ENCODE data around the gene FAM78B. TPM values are rescaled to one million over a fixed set of nuclear protein-coding genes. Genes with fewer than 3 reads are reported as not detected.

FAM78B gene
- total RNA-seq, 2 donors from 2014 or later: 2.9 to 14.5 TPM

DNA sequence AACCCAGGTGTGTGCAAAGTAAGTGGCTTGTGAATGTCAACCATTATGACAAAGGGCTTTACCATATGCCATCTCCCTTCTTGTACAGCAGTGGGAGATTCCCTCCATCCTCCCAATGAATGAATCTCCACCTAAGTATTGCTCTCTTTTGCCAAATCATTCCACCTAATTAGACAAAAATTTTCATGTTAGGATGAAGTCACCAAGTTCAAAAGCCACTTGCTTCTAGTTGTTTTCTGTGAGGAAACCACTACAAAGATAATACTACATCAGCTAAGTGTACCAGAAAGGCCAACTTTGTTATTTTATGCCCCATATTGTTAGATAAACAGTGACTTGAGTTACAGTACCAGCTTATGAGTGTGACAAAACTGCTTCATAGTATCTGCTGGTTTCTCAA is 34.3 kb downstream of the FAM78B start:
- no peak overlapping the region for H3K4me3 ChIP-seq
- intact Hi-C loops (cut with DNase I): no loop called here
- H3K27ac ChIP-seq: no peak overlapping the region
- H3K4me1 ChIP-seq: no peaks in the 10 kb centered on the region
- DNase-seq (no peak), ATAC-seq (no peak)
- no peaks in the 10 kb centered on the region for H3K27me3 ChIP-seq
- H3K9me3 ChIP-seq: no peaks in the 10 kb centered on the region
- no peaks in the 10 kb centered on the region for H3K36me3 ChIP-seq (replicated peaks in 1 of 2; ENCODE audit: insufficient read depth in 1 of 2, low read depth in 2 of 2)
- TF ChIP-seq, protein P1, sequence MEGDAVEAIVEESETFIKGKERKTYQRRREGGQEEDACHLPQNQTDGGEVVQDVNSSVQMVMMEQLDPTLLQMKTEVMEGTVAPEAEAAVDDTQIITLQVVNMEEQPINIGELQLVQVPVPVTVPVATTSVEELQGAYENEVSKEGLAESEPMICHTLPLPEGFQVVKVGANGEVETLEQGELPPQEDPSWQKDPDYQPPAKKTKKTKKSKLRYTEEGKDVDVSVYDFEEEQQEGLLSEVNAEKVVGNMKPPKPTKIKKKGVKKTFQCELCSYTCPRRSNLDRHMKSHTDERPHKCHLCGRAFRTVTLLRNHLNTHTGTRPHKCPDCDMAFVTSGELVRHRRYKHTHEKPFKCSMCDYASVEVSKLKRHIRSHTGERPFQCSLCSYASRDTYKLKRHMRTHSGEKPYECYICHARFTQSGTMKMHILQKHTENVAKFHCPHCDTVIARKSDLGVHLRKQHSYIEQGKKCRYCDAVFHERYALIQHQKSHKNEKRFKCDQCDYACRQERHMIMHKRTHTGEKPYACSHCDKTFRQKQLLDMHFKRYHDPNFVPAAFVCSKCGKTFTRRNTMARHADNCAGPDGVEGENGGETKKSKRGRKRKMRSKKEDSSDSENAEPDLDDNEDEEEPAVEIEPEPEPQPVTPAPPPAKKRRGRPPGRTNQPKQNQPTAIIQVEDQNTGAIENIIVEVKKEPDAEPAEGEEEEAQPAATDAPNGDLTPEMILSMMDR (IDR thresholded peaks at IDR 0.05): no peak
- no peak for TF ChIP-seq POLR2A (IDR thresholded peaks at IDR 0.05)

DNA sequence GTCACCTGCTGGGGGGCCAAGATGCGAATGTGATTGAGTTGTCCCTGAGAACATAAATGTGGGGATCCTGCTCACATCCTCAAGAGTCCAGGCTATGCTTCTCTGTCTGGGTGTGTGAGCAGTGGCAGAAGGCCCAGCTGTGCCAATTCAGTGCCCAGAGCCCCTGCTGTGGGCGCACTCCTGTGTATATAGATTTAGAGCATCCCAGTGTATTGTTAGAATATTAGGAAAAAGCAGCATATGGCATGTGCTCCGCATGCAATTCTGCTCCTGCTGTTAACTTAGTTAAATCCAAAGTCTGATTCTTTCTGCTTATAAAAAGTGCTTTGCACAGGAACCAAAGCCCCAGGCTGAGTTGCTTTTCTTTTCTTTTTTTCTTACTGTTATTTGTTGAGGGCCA is 37.8 kb downstream of the FAM78B start:
- WGBS, 2 donors: 93 to 98% methylated on average over 3 of the region's 3 CpGs

DNA sequence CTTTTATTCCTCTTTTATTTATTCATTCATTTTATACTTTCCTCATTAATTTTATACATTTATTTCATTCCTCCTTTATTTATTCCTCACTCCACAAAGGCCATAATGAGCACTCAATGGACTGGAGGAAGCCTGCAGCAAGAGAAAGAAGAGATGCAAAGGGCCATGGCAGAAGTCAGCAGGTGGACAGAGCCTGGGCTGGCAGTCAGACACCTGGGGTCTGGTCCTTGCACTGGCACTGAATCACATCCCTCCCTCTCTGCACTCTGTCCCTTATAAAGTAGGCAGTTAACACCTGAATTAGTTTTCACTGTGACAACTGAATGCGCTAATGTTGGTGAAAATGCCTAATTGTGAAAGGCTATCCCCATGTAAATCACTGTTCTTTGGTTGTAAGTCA is 38.6 kb downstream of the FAM78B start:
- H3K27ac ChIP-seq: no peak overlapping the region
- H3K4me1 ChIP-seq: no peaks in the 10 kb centered on the region
- no peaks in the 10 kb centered on the region for H3K9me3 ChIP-seq
- no peak overlapping the region for H3K4me3 ChIP-seq
- 38 to 100% methylated on average over 1 of the region's 1 CpG for WGBS, 2 donors
- TF ChIP-seq POLR2A (IDR thresholded peaks at IDR 0.05): no peak
- TF ChIP-seq, protein P1 (IDR thresholded peaks at IDR 0.05): no peak
- DNase-seq: no peak
- no peaks in the 10 kb centered on the region for H3K27me3 ChIP-seq
- ATAC-seq: no peak
- no peaks in the 10 kb centered on the region for H3K36me3 ChIP-seq (replicated peaks in 1 of 2; ENCODE audit: insufficient read depth in 1 of 2, low read depth in 2 of 2)
- intact Hi-C loops (cut with DNase I): no loop called here

More for the DNA sequence above, 37.8 kb downstream of the FAM78B start:
- Histone ChIP-seq H3K4me1 (no peaks in the 10 kb centered on the region), H3K27ac (no peak overlapping the region), H3K36me3 (replicated peaks in 1 of 2; ENCODE audit: insufficient read depth in 1 of 2, low read depth in 2 of 2) (no peaks in the 10 kb centered on the region), H3K4me3 (no peak overlapping the region), H3K27me3 (no peaks in the 10 kb centered on the region), H3K9me3 (no peaks in the 10 kb centered on the region)
- intact Hi-C loops (cut with DNase I): no loop called here
- ATAC-seq (no peak), DNase-seq (no peak)
- no peak for TF ChIP-seq POLR2A (IDR thresholded peaks at IDR 0.05)
- TF ChIP-seq, protein P1 (IDR thresholded peaks at IDR 0.05): no peak

DNA sequence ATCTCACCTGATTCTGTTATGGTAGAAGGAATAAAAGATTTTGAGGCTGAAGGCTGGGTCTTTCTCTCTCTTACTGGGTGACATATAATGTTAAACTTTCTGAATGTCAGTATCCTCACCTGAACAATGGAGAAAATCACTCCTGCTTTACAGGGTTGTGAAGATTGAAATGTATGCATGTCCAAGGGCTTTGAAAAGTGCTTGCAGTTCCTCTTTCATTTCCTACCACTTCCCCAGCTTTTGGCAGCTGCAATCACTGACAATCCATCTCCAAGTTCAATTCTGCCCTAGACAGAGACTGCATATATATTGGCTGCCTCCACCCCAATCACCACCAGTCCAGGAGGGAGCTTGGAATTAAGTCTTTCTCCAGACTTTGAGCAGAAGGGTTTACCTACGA is 39.8 kb downstream of the FAM78B start:
- Histone ChIP-seq H3K27me3 (no peaks in the 10 kb centered on the region), H3K9me3 (no peaks in the 10 kb centered on the region), H3K36me3 (replicated peaks in 1 of 2; ENCODE audit: insufficient read depth in 1 of 2, low read depth in 2 of 2) (no peaks in the 10 kb centered on the region), H3K4me3 (no peak overlapping the region), H3K27ac (no peak overlapping the region), H3K4me1 (no peaks in the 10 kb centered on the region)
- ATAC-seq (no peak), DNase-seq (no peak)
- intact Hi-C loops (cut with DNase I): no loop called here
- WGBS, 2 donors: 71 to 73% methylated on average over 1 of the region's 1 CpG
- TF ChIP-seq, protein P1 (IDR thresholded peaks at IDR 0.05): no peak
- TF ChIP-seq POLR2A (IDR thresholded peaks at IDR 0.05): no peak

DNA sequence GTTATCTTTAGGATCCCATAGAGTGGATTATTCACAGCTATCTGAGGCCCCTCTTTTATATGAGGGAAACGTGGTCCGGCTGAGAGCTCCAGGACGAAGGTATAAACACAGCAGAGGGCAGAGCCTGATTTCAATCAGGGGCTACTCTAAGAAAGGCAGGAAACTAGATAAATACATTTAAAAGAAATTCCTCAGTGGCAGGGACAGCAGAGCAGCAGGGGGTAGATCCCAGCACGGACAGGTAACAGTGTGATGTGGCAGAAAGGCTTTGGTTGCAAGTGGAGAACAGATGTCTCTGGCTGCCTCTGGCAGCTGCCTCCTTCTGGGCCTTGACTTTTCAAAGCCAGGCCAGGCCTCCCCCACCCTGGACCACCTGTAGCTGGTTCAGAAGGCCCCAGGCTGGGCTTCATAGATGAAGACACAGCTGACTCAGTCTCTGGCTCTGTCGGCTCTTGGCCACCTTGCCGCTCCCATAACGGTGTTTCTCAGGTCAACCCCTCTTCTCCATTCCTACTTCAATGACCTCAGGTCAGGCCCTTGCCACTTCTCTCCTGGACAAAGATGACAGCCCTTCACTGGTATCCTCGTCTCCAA is 43.8 kb downstream of the FAM78B start:
- intact Hi-C loops (cut with DNase I): no loop called here
- Histone ChIP-seq H3K4me1 (no peaks in the 10 kb centered on the region), H3K36me3 (replicated peaks in 1 of 2; ENCODE audit: insufficient read depth in 1 of 2, low read depth in 2 of 2) (no peaks in the 10 kb centered on the region), H3K27me3 (no peaks in the 10 kb centered on the region), H3K27ac (no peak overlapping the region), H3K9me3 (no peaks in the 10 kb centered on the region), H3K4me3 (no peak overlapping the region)
- no peak for ATAC-seq
- WGBS, 2 donors: 88% methylated on average over 8 of the region's 8 CpGs
- no peak for TF ChIP-seq POLR2A (IDR thresholded peaks at IDR 0.05)
- TF ChIP-seq, protein P1 (IDR thresholded peaks at IDR 0.05): no peak
- DNase-seq: no peak
